Stomach (tissue), 9 donors: ENCODE measurements around the gene TBXAS1. TPM values are rescaled to one million over a fixed set of nuclear protein-coding genes. Genes with fewer than 3 reads are reported as not detected.

Experiments
- DNase-seq, 2 donors: peaks; one replicate each; pipeline versions ENCODE4 v3.0.0 to v3.0.0-alpha.2; 2013 to 2019
- H3K27ac ChIP-seq, 5 donors: fragments of 200-600 bp in 4 of 5; sonication (generic) in 4 of 5; one replicate each; pipeline ENCODE4 v1.5.1; 2013 to 2019; ENCODE audit warnings: mild to moderate bottlenecking in 1 of 5, moderate library complexity in 1 of 5
- H3K27me3 ChIP-seq, 3 donors: fragments of 200-600 bp; sonication (generic); one replicate each; pipeline ENCODE4 v1.5.1; 2017 to 2019; ENCODE audit warnings: mixed run types in 1 of 3
- H3K36me3 ChIP-seq, 4 donors: fragments of 200-600 bp; sonication (generic); 1 replicate in 3 of 4; 2 replicates in 1 of 4; pipeline ENCODE4 v1.5.1; 2016 to 2019
- H3K4me1 ChIP-seq, 4 donors: fragments of 200-600 bp; sonication (generic); one replicate each; pipeline ENCODE4 v1.5.1; 2016 to 2019
- H3K4me3 ChIP-seq, 4 donors: fragments of 200-600 bp; sonication (generic) in 3 of 4; one replicate each; pipeline ENCODE4 v1.5.1; 2016 to 2019; ENCODE audit warnings: mild to moderate bottlenecking in 1 of 4
- H3K9me3 ChIP-seq, 4 donors: fragments of 200-600 bp; sonication (generic); one replicate each; pipeline ENCODE4 v1.5.1; 2016 to 2019
- CTCF ChIP-seq, 7 experiments: fragments of 450-650 bp in 4 of 7; fragments of 200-600 bp in 3 of 7; sonication (generic) in 3 of 7; IDR thresholded peaks; one replicate each; pipeline ENCODE4 v1.5.1; 2016 to 2019; ENCODE audit warnings: antibody characterized with exemption in 7 of 7, control low read depth in 2 of 7, mild to moderate bottlenecking in 1 of 7
- EP300 ChIP-seq: sonication (generic); formaldehyde crosslinking; IDR thresholded peaks from one replicate; pipeline ENCODE4 v1.6.1; 2017; ENCODE audit warnings: antibody characterized with exemption
- POLR2A ChIP-seq, 4 donors: fragments of 450-650 bp; IDR thresholded peaks; one replicate each; pipeline ENCODE4 v1.6.1; 2016; ENCODE audit warnings: antibody characterized with exemption in 4 of 4, control low read depth in 2 of 4, mild to moderate bottlenecking in 1 of 4, moderate library complexity in 1 of 4
- POLR2AphosphoS5 ChIP-seq, 3 donors: sonication (generic); formaldehyde crosslinking; IDR thresholded peaks; one replicate each; pipeline ENCODE4 v1.6.1; 2016; ENCODE audit warnings: antibody characterized with exemption in 3 of 3
- WGBS, 5 donors: extraction: QIAGEN DNeasy Blood & Tissue Kit in 3 of 5; methylation state at CpG; one replicate each; pipeline versions ENCODE4 v1.1.5 to v1.1.7; 2013 to 2018; 5-methylcytosine and 5-hydroxymethylcytosine counted together
- intact Hi-C: fragments of 100-400 bp; cut with DNase I; formaldehyde crosslinking; loops from one replicate; pipeline ENCODE4 v1.15.1; 2023; ENCODE audit warnings: low total_unique reads
- polyA plus RNA-seq, 3 donors: library from polyadenylated mRNA; stranded (reverse); fragments of 200-250 nt; gene quantifications; one replicate each; pipeline ENCODE4 v1.2.3, GENCODE V29; 2013
- total RNA-seq, 5 donors: library from RNA; depleted of rRNA; stranded (reverse); fragments of >200 nt; gene quantifications; one replicate each; pipeline versions ENCODE4 v1.1.0 to v1.2.3, GENCODE V29; 2014 to 2016
- donor health status: healthy with polysubstance abuse.
- donor health status: Bipolar disorder and iron deficiency.
- donor health status: healthy.

TBXAS1 gene
- total and polyA plus RNA-seq, 8 donors: 1.4 to 92.8 (median 15.1) TPM

GRCh38 chr7:139855498-139856270 lies 26.6 kb downstream of the TBXAS1 start:
- Histone ChIP-seq H3K9me3 (no peaks in the 10 kb centered on the region), H3K27me3 (no peaks in the 10 kb centered on the region), H3K4me3 (no peak overlapping the region), H3K36me3 (no peaks in the 10 kb centered on the region), H3K27ac (peak overlapping the region in 4 of 5 donors; percentile 48 to 85 (median 75)), H3K4me1 (peaks cover 17 to 44% (median 31%) of the 10 kb centered on the region in 4 donors)
- no peak for TF ChIP-seq POLR2A (IDR thresholded peaks at IDR 0.05)
- TF ChIP-seq CTCF (IDR thresholded peaks at IDR 0.05): no peak
- no peak for TF ChIP-seq EP300
- peak in 2 of 3 donors; percentile 6 to 18 for TF ChIP-seq POLR2AphosphoS5 (IDR thresholded peaks at IDR 0.05)
- intact Hi-C loops: no loop called here
- peak in 1 of 2 donors; percentile 65 for DNase-seq
- WGBS, 5 donors: 74 to 81% (median 79%) methylated on average over 9 of the region's 9 CpGs

GRCh38 chr7:139857791-139858190 lies 28.7 kb downstream of the TBXAS1 start:
- no peak for TF ChIP-seq CTCF (IDR thresholded peaks at IDR 0.05)
- no peak for TF ChIP-seq POLR2AphosphoS5 (IDR thresholded peaks at IDR 0.05)
- no peak for TF ChIP-seq POLR2A (IDR thresholded peaks at IDR 0.05)
- no peak for TF ChIP-seq EP300
- Histone ChIP-seq H3K4me1 (peaks cover 5 to 26% (median 15%) of the 10 kb centered on the region in 4 donors), H3K27me3 (no peaks in the 10 kb centered on the region), H3K9me3 (no peaks in the 10 kb centered on the region), H3K4me3 (no peak overlapping the region), H3K36me3 (no peaks in the 10 kb centered on the region), H3K27ac (no peak overlapping the region)
- 91 to 97% (median 96%) methylated on average over 3 of the region's 3 CpGs for WGBS, 5 donors
- DNase-seq: no peak
- intact Hi-C loops: no loop called here

GRCh38 chr7:139860090-139860775 lies 31.2 kb downstream of the TBXAS1 start:
- DNase-seq: no peak
- H3K4me1 ChIP-seq: peaks cover 0 to 7% (median 1%) of the 10 kb centered on the region in 4 donors
- intact Hi-C loops: no loop called here
- TF ChIP-seq POLR2AphosphoS5 (IDR thresholded peaks at IDR 0.05) (no peak), EP300 (no peak), CTCF (IDR thresholded peaks at IDR 0.05) (no peak), POLR2A (IDR thresholded peaks at IDR 0.05) (no peak)
- 60 to 88% (median 75%) methylated on average over 4 of the region's 4 CpGs for WGBS, 5 donors
- H3K27ac ChIP-seq: peak overlapping the region in 2 of 5 donors; percentile 45 to 60
- H3K4me3 ChIP-seq: no peak overlapping the region
- no peaks in the 10 kb centered on the region for H3K9me3 ChIP-seq
- no peaks in the 10 kb centered on the region for H3K36me3 ChIP-seq
- H3K27me3 ChIP-seq: no peaks in the 10 kb centered on the region

- no peak for TF ChIP-seq CTCF (IDR thresholded peaks at IDR 0.05)
- no peak for TF ChIP-seq POLR2AphosphoS5 (IDR thresholded peaks at IDR 0.05)
- no peak for TF ChIP-seq POLR2A (IDR thresholded peaks at IDR 0.05)
- TF ChIP-seq EP300: no peak
- intact Hi-C loops: no loop called here
- DNase-seq: no peak
- WGBS, 5 donors: 56 to 75% (median 65%) methylated on average over 2 of the region's 2 CpGs
- Histone ChIP-seq H3K9me3 (no peaks in the 10 kb centered on the region), H3K4me1 (peaks cover 0 to 5% (median 0%) of the 10 kb centered on the region in 4 donors), H3K27ac (no peak overlapping the region), H3K4me3 (no peak overlapping the region), H3K36me3 (no peaks in the 10 kb centered on the region), H3K27me3 (no peaks in the 10 kb centered on the region)
Measured at GRCh38 chr7:139861803-139862202, 32.7 kb downstream of the TBXAS1 start.
